Fibroblast of lung (primary cell): Measurements from ENCODE around the gene P2RY6.

Source experiments
- EZH2 ChIP-seq: IDR thresholded peaks from 2 replicates; pipeline ENCODE4 v1.5.1; 2012; ENCODE audit warnings: low read length, control low read depth, mild to moderate bottlenecking; ENCODE audit errors: missing control alignments
- TF ChIP-seq, protein P1 (sequence below), 2 donors: IDR thresholded peaks in 1 of 2; conservative IDR thresholded peaks in 1 of 2; 1 replicate in 1 of 2; 2 replicates in 1 of 2; pipeline ENCODE4 v1.5.1; 2011 to 2012; ENCODE audit warnings: low read length in 2 of 2, control low read depth in 1 of 2, inconsistent platforms in 1 of 2, low read depth in 1 of 2, mild to moderate bottlenecking in 1 of 2

DNA sequence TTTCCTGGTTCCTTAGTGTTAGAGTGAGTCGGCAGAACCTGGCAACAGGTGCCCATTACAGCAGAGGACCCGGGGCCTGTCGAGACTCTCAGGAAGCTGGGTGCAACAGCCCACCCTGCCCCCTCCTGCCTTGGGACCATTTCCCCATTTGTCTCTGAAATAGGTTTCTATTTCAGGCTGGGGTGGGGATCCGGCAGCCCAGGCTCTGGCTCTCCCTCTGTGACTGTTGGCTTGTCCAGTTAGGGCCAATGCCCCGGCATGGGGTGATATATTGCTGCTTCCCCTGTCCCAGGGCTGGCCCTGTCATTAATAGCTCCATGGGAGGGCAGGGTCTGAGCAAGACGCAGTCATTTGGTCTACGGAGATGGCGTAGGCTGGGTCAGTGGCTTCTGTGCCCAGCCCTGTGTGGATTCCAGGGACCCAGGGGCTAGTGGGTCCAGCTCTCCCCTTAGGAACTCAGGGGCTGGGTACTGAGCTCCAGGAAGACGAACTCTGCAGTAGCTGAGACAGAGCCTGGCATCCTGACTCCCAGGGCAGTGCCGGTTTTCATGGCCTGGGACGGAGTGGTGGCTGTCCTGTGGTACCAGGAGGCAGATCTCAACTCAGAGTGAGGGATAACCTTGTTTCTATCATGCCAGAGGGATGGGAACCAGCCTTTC is 2.7 kb downstream of the P2RY6 start:
- TF ChIP-seq, protein P1, sequence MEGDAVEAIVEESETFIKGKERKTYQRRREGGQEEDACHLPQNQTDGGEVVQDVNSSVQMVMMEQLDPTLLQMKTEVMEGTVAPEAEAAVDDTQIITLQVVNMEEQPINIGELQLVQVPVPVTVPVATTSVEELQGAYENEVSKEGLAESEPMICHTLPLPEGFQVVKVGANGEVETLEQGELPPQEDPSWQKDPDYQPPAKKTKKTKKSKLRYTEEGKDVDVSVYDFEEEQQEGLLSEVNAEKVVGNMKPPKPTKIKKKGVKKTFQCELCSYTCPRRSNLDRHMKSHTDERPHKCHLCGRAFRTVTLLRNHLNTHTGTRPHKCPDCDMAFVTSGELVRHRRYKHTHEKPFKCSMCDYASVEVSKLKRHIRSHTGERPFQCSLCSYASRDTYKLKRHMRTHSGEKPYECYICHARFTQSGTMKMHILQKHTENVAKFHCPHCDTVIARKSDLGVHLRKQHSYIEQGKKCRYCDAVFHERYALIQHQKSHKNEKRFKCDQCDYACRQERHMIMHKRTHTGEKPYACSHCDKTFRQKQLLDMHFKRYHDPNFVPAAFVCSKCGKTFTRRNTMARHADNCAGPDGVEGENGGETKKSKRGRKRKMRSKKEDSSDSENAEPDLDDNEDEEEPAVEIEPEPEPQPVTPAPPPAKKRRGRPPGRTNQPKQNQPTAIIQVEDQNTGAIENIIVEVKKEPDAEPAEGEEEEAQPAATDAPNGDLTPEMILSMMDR (conservative IDR thresholded peaks at IDR 0.05 in 1 of 2, IDR thresholded peaks at IDR 0.05 in 1 of 2; ENCODE audit: low read depth in 1 of 2, low read length in 2 of 2), result no peak
- TF ChIP-seq EZH2, result no peak
